Endothelial cell of umbilical vein (primary cell): ENCODE measurements around the gene PLCG2. TPM values are rescaled to one million over a fixed set of nuclear protein-coding genes. Genes with fewer than 3 reads are reported as not detected.

Experiments
- BruUV-seq: library from RNA; stranded (reverse); fragments of 400-500 nt; replicated peaks from 2 replicates; lab custom pipeline; 2021; lab: Mats Ljungman, UMichigan
- CTCF ChIA-PET: fragments of 300-600, 350-600 bp; sonication (Branson Sonifier 250); formaldehyde crosslinking; loops from one replicate; lab custom pipeline; 2021; ENCODE audit warnings: antibody characterized with exemption, inconsistent platforms; lab: Charles Lee
- POLR2A ChIA-PET: fragments of 300-600, 350-600 bp; sonication (Branson Sonifier 250); formaldehyde crosslinking; loops from one replicate; lab custom pipeline; 2021; ENCODE audit warnings: antibody characterized with exemption, inconsistent platforms; lab: Charles Lee
- DNase-seq: peaks from one replicate; pipeline ENCODE4 v3.0.0-alpha.2; 2011; ENCODE audit warnings: low read depth, low spot score
- FAIRE-seq: peaks from 2 replicates; lab custom pipeline; 2011; peaks lifted over from hg19 to GRCh38; lab: Jason Lieb, UNC
- H2AFZ ChIP-seq: 2 replicates; pipeline ENCODE4 v1.6.0; 2012; ENCODE audit warnings: low read depth, low read length, control low read depth, inconsistent platforms
- H3K27ac ChIP-seq: 2 replicates; pipeline ENCODE4 v1.5.1; 2011; ENCODE audit warnings: low read depth, mild to moderate bottlenecking, control low read depth, low read length, moderate library complexity; ENCODE audit not compliant: insufficient read depth
- H3K27me3 ChIP-seq, 2 experiments: 2 replicates each; pipeline versions ENCODE4 v1.6.0 to v1.6.1; 2011; ENCODE audit warnings: low read length in 2 of 2, mixed read lengths in 1 of 2; ENCODE audit not compliant: control insufficient read depth in 2 of 2, insufficient read depth in 2 of 2
- H3K36me3 ChIP-seq, 2 experiments: 2 replicates in 1 of 2; 3 replicates in 1 of 2; pipeline ENCODE4 v1.5.1; 2011; ENCODE audit warnings: low read length in 2 of 2, mild to moderate bottlenecking in 1 of 2, moderate library complexity in 1 of 2; ENCODE audit not compliant: control insufficient read depth in 2 of 2, insufficient read depth in 2 of 2; ENCODE audit errors: extremely low read depth in 1 of 2
- H3K4me1 ChIP-seq: 3 replicates; pipeline ENCODE4 v1.5.1; 2011; ENCODE audit warnings: mild to moderate bottlenecking, low read length; ENCODE audit not compliant: control insufficient read depth, insufficient read depth; ENCODE audit errors: extremely low read depth
- H3K4me2 ChIP-seq: 2 replicates; pipeline ENCODE4 v1.6.1; 2011; ENCODE audit warnings: low read length, control low read depth, mixed read lengths; ENCODE audit not compliant: insufficient read depth
- H3K4me3 ChIP-seq, 3 experiments: fragments of 200-600 bp in 1 of 3; sonication (generic), shearing (Covaris generic) in 1 of 3; replicated peaks in 1 of 3; 2 replicates each; pipeline ENCODE4 v1.5.1; 2011 to 2016; ENCODE audit warnings: control low read depth in 3 of 3, low read length in 3 of 3, mild to moderate bottlenecking in 2 of 3, inconsistent platforms in 1 of 3, low read depth in 1 of 3, moderate library complexity in 1 of 3; ENCODE audit not compliant: insufficient read depth in 1 of 3
- H3K79me2 ChIP-seq: 2 replicates; pipeline ENCODE4 v1.6.0; 2012; ENCODE audit warnings: low read length, inconsistent platforms; ENCODE audit not compliant: control insufficient read depth, insufficient read depth
- H3K9ac ChIP-seq: replicated peaks from 2 replicates; pipeline ENCODE3; 2011; ENCODE audit warnings: low read length, control low read depth; ENCODE audit not compliant: insufficient read depth; ENCODE audit errors: extremely low read depth
- H3K9me1 ChIP-seq: replicated peaks from 3 replicates; pipeline ENCODE4 v1.6.0; 2011; ENCODE audit warnings: mild to moderate bottlenecking, low read length; ENCODE audit not compliant: control insufficient read depth, insufficient read depth; ENCODE audit errors: extremely low read depth
- H3K9me3 ChIP-seq: replicated peaks from 2 replicates; pipeline ENCODE4 v1.5.1; 2012; ENCODE audit warnings: low read length, inconsistent platforms; ENCODE audit not compliant: control insufficient read depth, insufficient read depth
- H4K20me1 ChIP-seq: replicated peaks from 2 replicates; pipeline ENCODE3; 2011; ENCODE audit warnings: mild to moderate bottlenecking, low read length; ENCODE audit not compliant: control insufficient read depth, insufficient read depth; ENCODE audit errors: extremely low read depth
- EZH2 ChIP-seq: IDR thresholded peaks from 2 replicates; pipeline ENCODE4 v1.6.1; 2012; ENCODE audit warnings: borderline replicate concordance, low read depth, mild to moderate bottlenecking, moderate library complexity, low read length, inconsistent platforms; ENCODE audit not compliant: severe bottlenecking
- GATA2 ChIP-seq: IDR thresholded peaks from 2 replicates; pipeline ENCODE4 v1.7.0; 2011; ENCODE audit warnings: low read depth, mild to moderate bottlenecking, moderate library complexity, mixed read lengths, low read length; ENCODE audit not compliant: insufficient read length, insufficient read depth
- POLR2A ChIP-seq: IDR thresholded peaks from 2 replicates; pipeline ENCODE4 v1.6.1; 2012; ENCODE audit warnings: low read depth, mild to moderate bottlenecking, control low read depth, low read length
- dilution Hi-C: fragments of 300-500 bp; cut with MboI; formaldehyde crosslinking; loops from one replicate; pipeline ENCODE4 v1.15.0; 2019; ENCODE audit warnings: low sequenced_read_pairs; ENCODE audit not compliant: extremely low pct_ligation_motif_present
- intact Hi-C: fragments of 100-400 bp; cut with micrococcal nuclease; formaldehyde crosslinking; loops from one replicate; pipeline ENCODE4 v1.10.0; 2022
- polyA plus RNA-seq, 4 experiments: library from polyadenylated mRNA; depleted of rRNA in 3 of 4; stranded (reverse) in 3 of 4; unstranded in 1 of 4; fragments of >200 nt; gene quantifications; 2 replicates each; pipeline versions ENCODE4 v1.2.1 to v1.2.3, GENCODE V29; 2011 to 2012; ENCODE audit warnings: missing spikeins in 1 of 4
- total RNA-seq: library from RNA; stranded (reverse); gene quantifications from 2 replicates; pipeline ENCODE4 v1.2.3, GENCODE V29; 2021
- TF ChIP-seq, protein P1 (sequence below), 2 donors: IDR thresholded peaks; 1 replicate in 1 of 2; 2 replicates in 1 of 2; pipeline ENCODE4 v1.5.1; 2011; ENCODE audit warnings: low read length in 2 of 2, mild to moderate bottlenecking in 2 of 2, moderate library complexity in 2 of 2, control low read depth in 1 of 2, inconsistent platforms in 1 of 2, low read depth in 1 of 2; ENCODE audit not compliant: insufficient read depth in 1 of 2; ENCODE audit errors: extremely low read depth in 1 of 2
- TF ChIP-seq, protein P2 (sequence below): IDR thresholded peaks from 2 replicates; pipeline ENCODE4 v1.6.1; 2011; ENCODE audit not compliant: insufficient read depth, insufficient read length

PLCG2 gene
- total and polyA plus RNA-seq, 2 donors (not counting 3 experiments of a cell fraction or from before 2014, with no cell fraction given), result 10.8 to 13.6 TPM

DNA sequence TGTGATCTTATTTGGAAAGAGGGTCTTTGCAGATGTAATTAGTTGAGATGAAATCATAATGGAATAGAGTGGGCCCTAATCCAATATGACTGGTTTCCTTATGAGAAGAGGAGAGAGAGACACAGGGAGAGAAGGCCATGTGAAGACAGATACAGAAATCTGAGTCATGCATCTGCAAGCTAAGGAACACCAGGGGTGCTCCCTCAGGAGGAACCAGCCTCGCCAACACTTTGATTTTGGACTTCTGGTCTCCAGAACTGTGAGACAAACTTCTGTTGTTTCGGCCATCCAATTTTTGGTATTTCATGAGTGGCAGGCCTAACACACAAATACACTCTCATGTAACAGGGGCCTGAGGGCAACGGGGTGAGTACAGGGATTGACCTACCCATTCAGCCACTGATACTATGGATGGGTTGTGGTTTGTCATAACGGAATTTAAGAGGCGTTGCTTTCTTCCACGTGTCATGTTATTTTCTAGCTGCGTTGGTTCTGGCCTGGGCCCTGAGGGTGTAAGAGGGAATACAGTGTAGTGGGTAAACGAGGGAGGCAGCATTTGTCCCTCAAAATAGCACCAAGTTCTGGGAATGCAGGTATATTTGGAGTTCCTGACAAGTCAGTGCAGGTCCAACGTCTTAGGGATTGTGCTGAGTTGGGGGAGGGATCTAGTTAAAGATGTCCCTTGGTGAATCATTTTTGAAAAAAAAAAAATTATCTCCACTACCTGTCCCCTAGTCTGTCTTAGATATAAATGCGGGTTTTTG is 17.7 kb downstream of the PLCG2 start:
- Histone ChIP-seq H3K27me3 (no peaks in the 10 kb centered on the region), H3K27ac (no peak overlapping the region), H3K36me3 (no peaks in the 10 kb centered on the region), H4K20me1 (no peaks in the 10 kb centered on the region), H3K4me1 (no peaks in the 10 kb centered on the region), H3K4me2 (no peak overlapping the region), H3K9me1 (no peaks in the 10 kb centered on the region), H2AFZ (no peak overlapping the region), H3K9me3 (no peaks in the 10 kb centered on the region), H3K4me3 (no peak overlapping the region), H3K79me2 (no peaks in the 10 kb centered on the region), H3K9ac (no peak overlapping the region)
- TF ChIP-seq, protein P1, sequence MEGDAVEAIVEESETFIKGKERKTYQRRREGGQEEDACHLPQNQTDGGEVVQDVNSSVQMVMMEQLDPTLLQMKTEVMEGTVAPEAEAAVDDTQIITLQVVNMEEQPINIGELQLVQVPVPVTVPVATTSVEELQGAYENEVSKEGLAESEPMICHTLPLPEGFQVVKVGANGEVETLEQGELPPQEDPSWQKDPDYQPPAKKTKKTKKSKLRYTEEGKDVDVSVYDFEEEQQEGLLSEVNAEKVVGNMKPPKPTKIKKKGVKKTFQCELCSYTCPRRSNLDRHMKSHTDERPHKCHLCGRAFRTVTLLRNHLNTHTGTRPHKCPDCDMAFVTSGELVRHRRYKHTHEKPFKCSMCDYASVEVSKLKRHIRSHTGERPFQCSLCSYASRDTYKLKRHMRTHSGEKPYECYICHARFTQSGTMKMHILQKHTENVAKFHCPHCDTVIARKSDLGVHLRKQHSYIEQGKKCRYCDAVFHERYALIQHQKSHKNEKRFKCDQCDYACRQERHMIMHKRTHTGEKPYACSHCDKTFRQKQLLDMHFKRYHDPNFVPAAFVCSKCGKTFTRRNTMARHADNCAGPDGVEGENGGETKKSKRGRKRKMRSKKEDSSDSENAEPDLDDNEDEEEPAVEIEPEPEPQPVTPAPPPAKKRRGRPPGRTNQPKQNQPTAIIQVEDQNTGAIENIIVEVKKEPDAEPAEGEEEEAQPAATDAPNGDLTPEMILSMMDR (IDR thresholded peaks at IDR 0.05; ENCODE audit: extremely low read depth in 1 of 2, insufficient read depth in 1 of 2, low read depth in 1 of 2, low read length in 2 of 2), result no peak
- no peak for TF ChIP-seq EZH2
- TF ChIP-seq POLR2A, result no peak
- TF ChIP-seq, protein P2, sequence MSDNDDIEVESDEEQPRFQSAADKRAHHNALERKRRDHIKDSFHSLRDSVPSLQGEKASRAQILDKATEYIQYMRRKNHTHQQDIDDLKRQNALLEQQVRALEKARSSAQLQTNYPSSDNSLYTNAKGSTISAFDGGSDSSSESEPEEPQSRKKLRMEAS, result no peak
- dilution Hi-C loops (no loop called here), intact Hi-C loops (no loop called here)
- ChIA-PET CTCF (no interaction called here), POLR2A (no interaction called here)
- no TSS peak for BruUV-seq
- no peak for FAIRE-seq
- DNase-seq, result no peak

DNA sequence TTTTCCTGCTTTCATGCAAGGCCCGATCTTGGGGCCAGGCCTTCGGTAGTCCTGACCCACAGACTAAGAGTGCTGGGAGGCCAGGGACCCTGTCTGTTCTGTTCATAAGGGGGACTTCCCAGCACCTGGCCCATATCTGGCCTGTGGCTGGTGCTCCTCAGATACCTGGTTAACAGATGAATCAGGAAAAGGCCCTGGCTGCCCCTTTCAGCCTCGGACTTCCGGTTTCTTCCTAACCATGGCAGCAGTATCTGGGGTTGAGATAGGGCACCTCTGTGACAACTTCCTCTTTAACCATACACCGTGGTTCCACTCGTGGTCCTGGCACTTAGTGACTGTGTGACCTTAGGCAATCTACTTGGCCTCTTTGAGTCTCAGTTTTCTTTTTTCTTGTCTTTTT is 18.4 kb downstream of the PLCG2 start:
- Histone ChIP-seq H3K9me1 (no peaks in the 10 kb centered on the region), H2AFZ (no peak overlapping the region), H3K36me3 (no peaks in the 10 kb centered on the region), H3K9me3 (no peaks in the 10 kb centered on the region), H3K4me3 (no peak overlapping the region), H3K79me2 (no peaks in the 10 kb centered on the region), H3K4me2 (no peak overlapping the region), H3K9ac (no peak overlapping the region), H3K27ac (no peak overlapping the region), H3K4me1 (no peaks in the 10 kb centered on the region), H4K20me1 (no peaks in the 10 kb centered on the region), H3K27me3 (no peaks in the 10 kb centered on the region)
- POLR2A ChIA-PET, result no interaction called here
- TF ChIP-seq GATA2, result no peak
- TF ChIP-seq POLR2A, result no peak
- CTCF ChIA-PET, result no interaction called here
- dilution Hi-C loops (no loop called here), intact Hi-C loops (no loop called here)
- DNase-seq, result no peak
- BruUV-seq, result no TSS peak
- no peak for FAIRE-seq
